HCT116 (cell line): Measurements from ENCODE around the gene CA6. TPM values are rescaled to one million over a fixed set of nuclear protein-coding genes. Genes with fewer than 3 reads are reported as not detected.

Experiments used
- ATAC-seq: fragments of 200-7000 bp; cut with Tn5 transposase; 2 replicates; pipeline ENCODE4 v1.9.1; 2020; ENCODE audit warnings: mild to moderate bottlenecking, moderate library complexity
- BruUV-seq: library from RNA; stranded (reverse); fragments of 400-500 nt; replicated peaks from 2 replicates; lab custom pipeline; 2021; lab: Mats Ljungman, UMichigan
- CTCF ChIA-PET: fragments of 300-600 bp; sonication (Branson Sonifier 250); formaldehyde crosslinking; loops from one replicate; lab custom pipeline; 2021; ENCODE audit warnings: antibody characterized with exemption; lab: Charles Lee
- POLR2A ChIA-PET: fragments of 300-600, 350-600 bp; sonication (Branson Sonifier 250); formaldehyde crosslinking; loops from one replicate; lab custom pipeline; 2021; ENCODE audit warnings: antibody characterized with exemption; lab: Charles Lee
- RAD21 ChIA-PET, 2 experiments: fragments of 300-600 bp; sonication (Branson Sonifier 250); formaldehyde crosslinking; loops; one replicate each; lab custom pipeline; 2023; ENCODE audit warnings: low total read pairs in 2 of 2; ENCODE audit not compliant: uncharacterized antibody in 2 of 2, unreplicated experiment in 2 of 2, low non-redundant PET in 1 of 2; lab: Charles Lee
- DNase-seq: peaks from one replicate; pipeline ENCODE4 v3.0.0-alpha.2; 2010; ENCODE audit warnings: low read depth, low spot score
- H2AFZ ChIP-seq: fragments of 200-600 bp; shearing (Covaris generic), sonication (generic); 2 replicates; pipeline ENCODE4 v1.6.1; 2017; ENCODE audit warnings: low read depth, mixed run types, mixed read lengths, antibody characterized with exemption, low read length; ENCODE audit not compliant: poor library complexity, severe bottlenecking
- H3K27ac ChIP-seq: 2 replicates; pipeline ENCODE4 v1.5.1; 2012; ENCODE audit warnings: low read depth, low read length
- H3K27me3 ChIP-seq: fragments of 200-600 bp; sonication (generic); 2 replicates; pipeline ENCODE4 v1.6.1; 2016; ENCODE audit warnings: mixed run types, low read length, mixed read lengths; ENCODE audit not compliant: insufficient read depth
- H3K36me3 ChIP-seq, 2 experiments: fragments of 200-500 bp in 1 of 2; fragments of 200-600 bp in 1 of 2; sonication (Bioruptor generic) in 1 of 2; sonication (generic) in 1 of 2; 2 replicates each; pipeline versions ENCODE4 v1.5.1 to v1.6.1; 2014 to 2016; ENCODE audit warnings: low read length in 2 of 2, inconsistent platforms in 1 of 2, mixed read lengths in 1 of 2, mixed run types in 1 of 2; ENCODE audit not compliant: insufficient read depth in 2 of 2, control insufficient read depth in 1 of 2
- H3K4me1 ChIP-seq, 2 experiments: fragments of 200-600 bp in 1 of 2; sonication (generic) in 1 of 2; 2 replicates each; pipeline versions ENCODE4 v1.5.1 to v1.6.1; 2012 to 2017; ENCODE audit warnings: low read length in 2 of 2, inconsistent platforms in 1 of 2, mild to moderate bottlenecking in 1 of 2, mixed read lengths in 1 of 2, mixed run types in 1 of 2, moderate library complexity in 1 of 2; ENCODE audit not compliant: insufficient read depth in 2 of 2, control insufficient read depth in 1 of 2
- H3K4me2 ChIP-seq: fragments of 200-600 bp; sonication (generic); 2 replicates; pipeline ENCODE4 v1.6.1; 2017; ENCODE audit warnings: mixed run types, low read length, mixed read lengths
- H3K4me3 ChIP-seq, 2 experiments: fragments of 200-600 bp in 1 of 2; sonication (generic) in 1 of 2; replicated peaks in 1 of 2; 2 replicates each; pipeline ENCODE4 v1.5.1; 2011 to 2016; ENCODE audit warnings: low read length in 2 of 2, control low read depth in 1 of 2, low read depth in 1 of 2, mild to moderate bottlenecking in 1 of 2, mixed read lengths in 1 of 2, mixed run types in 1 of 2
- H3K79me2 ChIP-seq: fragments of 200-600 bp; sonication (generic); 2 replicates; pipeline ENCODE4 v1.6.1; 2017; ENCODE audit warnings: mild to moderate bottlenecking, mixed run types, low read length, moderate library complexity, mixed read lengths; ENCODE audit not compliant: insufficient read depth
- H3K9ac ChIP-seq: fragments of 200-600 bp; sonication (generic); 2 replicates; pipeline ENCODE4 v1.6.1; 2016; ENCODE audit warnings: low read length, mixed read lengths
- H3K9me2 ChIP-seq: fragments of 200-600 bp; sonication (generic), shearing (Covaris generic); 2 replicates; pipeline ENCODE4 v1.6.1; 2017; ENCODE audit warnings: mixed run types, mild to moderate bottlenecking, moderate library complexity; ENCODE audit not compliant: insufficient read depth
- H3K9me3 ChIP-seq, 2 experiments: fragments of 200-500 bp in 1 of 2; fragments of 200-600 bp in 1 of 2; sonication (Bioruptor generic) in 1 of 2; sonication (generic) in 1 of 2; 2 replicates each; pipeline ENCODE4 v1.6.1; 2014 to 2017; ENCODE audit warnings: low read length in 2 of 2, mixed read lengths in 2 of 2, inconsistent platforms in 1 of 2, low read depth in 1 of 2, mild to moderate bottlenecking in 1 of 2, mixed run types in 1 of 2, moderate library complexity in 1 of 2; ENCODE audit not compliant: control insufficient read depth in 1 of 2, insufficient read depth in 1 of 2
- H4K20me1 ChIP-seq: fragments of 200-600 bp; sonication (generic), shearing (Covaris generic); 2 replicates; pipeline ENCODE4 v1.6.1; 2017; ENCODE audit warnings: mixed run types, mild to moderate bottlenecking, moderate library complexity; ENCODE audit not compliant: insufficient read depth
- CBX3 ChIP-seq: IDR thresholded peaks from 2 replicates; pipeline ENCODE4 v1.6.1; 2012; ENCODE audit warnings: low read depth
- CTCF ChIP-seq, 3 experiments: fragments of 200-600 bp in 1 of 3; sonication (generic) in 1 of 3; IDR thresholded peaks in 2 of 3; conservative IDR thresholded peaks in 1 of 3; 2 replicates each; pipeline ENCODE4 v1.5.1; 2012 to 2017; ENCODE audit warnings: low read depth in 2 of 3, low read length in 2 of 3, antibody characterized with exemption in 1 of 3, borderline replicate concordance in 1 of 3, control low read depth in 1 of 3, mild to moderate bottlenecking in 1 of 3, mixed read lengths in 1 of 3, mixed run types in 1 of 3, moderate library complexity in 1 of 3; ENCODE audit not compliant: insufficient read depth in 1 of 3
- EZH2 ChIP-seq: fragments of 200-600 bp; sonication (generic); IDR thresholded peaks from 2 replicates; pipeline ENCODE4 v1.6.1; 2017; ENCODE audit warnings: antibody characterized with exemption, mixed run types
- EZH2phosphoT487 ChIP-seq: fragments of 200-600 bp; IDR thresholded peaks from 2 replicates; pipeline ENCODE4 v1.6.1; 2018; ENCODE audit warnings: antibody characterized with exemption, borderline replicate concordance
- FOSL1 ChIP-seq: IDR thresholded peaks from 2 replicates; pipeline ENCODE4 v1.6.1; 2012; ENCODE audit warnings: low read depth
- JUND ChIP-seq: IDR thresholded peaks from 2 replicates; pipeline ENCODE4 v1.6.1; 2012
- MAX ChIP-seq: IDR thresholded peaks from 2 replicates; pipeline ENCODE4 v1.6.1; 2012
- POLR2AphosphoS5 ChIP-seq: IDR thresholded peaks from 2 replicates; pipeline ENCODE4 v1.6.1; 2011; ENCODE audit warnings: mild to moderate bottlenecking, low read depth, low read length, moderate library complexity
- SP1 ChIP-seq: IDR thresholded peaks from 2 replicates; pipeline ENCODE4 v1.6.1; 2012; ENCODE audit warnings: low read depth
- TCF7L2 ChIP-seq: IDR thresholded peaks from 2 replicates; pipeline ENCODE4 v1.7.0; 2011; ENCODE audit warnings: borderline replicate concordance, inconsistent platforms; ENCODE audit not compliant: insufficient read depth, insufficient read length; ENCODE audit errors: extremely low read depth
- ZFX ChIP-seq: fragments of 450-650 bp; IDR thresholded peaks from 2 replicates; pipeline ENCODE4 v1.6.1; 2017
- intact Hi-C: fragments of 100-400 bp; cut with micrococcal nuclease; formaldehyde crosslinking; loops from 2 replicates; pipeline ENCODE4 v1.10.0; 2022
- total RNA-seq: library from RNA; stranded (reverse); gene quantifications from one replicate; pipeline ENCODE4 v1.2.1, GENCODE V29; 2021; ENCODE audit not compliant: unreplicated experiment

CA6 gene
- total RNA-seq, 1 experiment from 2014 or later: not detected

GRCh38 chr1:8985915-8986813, 40.5 kb downstream of the CA6 start:
- DNase-seq: peak; percentile 75
- no peaks in the 10 kb centered on the region for H3K27me3 ChIP-seq
- no peaks in the 10 kb centered on the region for H3K9me2 ChIP-seq
- ChIA-PET POLR2A (no interaction called here), RAD21 (no interaction called here), CTCF (interaction anchor here (1.0 to 3.3 kb wide), 4 partner anchors 19 to 68 kb away, joined by 3 to 18 read pairs (median 10); no protein-coding TSS in a partner anchor)
- intact Hi-C loops: loop anchor here (5.0 kb wide), 1 partner anchor 114 kb away; no protein-coding TSS in a partner anchor
- H3K9me3 ChIP-seq: no peaks in the 10 kb centered on the region
- no peaks in the 10 kb centered on the region for H3K36me3 ChIP-seq
- peak overlapping the region; percentile 48 for H3K9ac ChIP-seq
- H4K20me1 ChIP-seq: no peaks in the 10 kb centered on the region
- H3K79me2 ChIP-seq: no peaks in the 10 kb centered on the region
- peak overlapping the region in 1 of 2 experiments; percentile 31; a peak in 2 of 4 replicates for H3K4me3 ChIP-seq
- peak overlapping the region; percentile 85 for H2AFZ ChIP-seq
- peak overlapping the region; percentile 71 for H3K4me2 ChIP-seq
- peak overlapping the region; percentile 31 for H3K27ac ChIP-seq
- peak; percentile 76 for ATAC-seq
- H3K4me1 ChIP-seq: peaks cover 13 to 35% of the 10 kb centered on the region in 2 experiments
- BruUV-seq: no TSS peak
- TF ChIP-seq JUND (peak; percentile 61; the same call in 1 of the 2 replicates), POLR2AphosphoS5 (peak; percentile 38; the same call in 1 of the 2 replicates), ZFX (no peak), MAX (peak; percentile 69), CTCF (IDR thresholded peaks at IDR 0.05 in 2 of 3, conservative IDR thresholded peaks at IDR 0.05 in 1 of 3; ENCODE audit: borderline replicate concordance in 1 of 3, insufficient read depth in 1 of 3, low read depth in 2 of 3, low read length in 2 of 3) (no peak), FOSL1 (peak; percentile 50), EZH2 (no peak), SP1 (peak; percentile 47; the same call in 1 of the 2 replicates), EZH2phosphoT487 (no peak), CBX3 (peak; percentile 73), TCF7L2 (no peak)
